B cell (primary cell): ENCODE results near the gene TEX261. TPM values are rescaled to one million over a fixed set of nuclear protein-coding genes. Genes with fewer than 3 reads are reported as not detected.

Experiments used
- ATAC-seq: fragments of 200-7000 bp; cut with Tn5 transposase; one replicate; pipeline ENCODE4 v1.10.0; 2021; ENCODE audit warnings: low read depth, mild to moderate bottlenecking, moderate number of reproducible peaks, moderate library complexity
- CTCF ChIA-PET: fragments of 350-600 bp; sonication (Branson Sonifier 250); formaldehyde crosslinking; loops from one replicate; lab custom pipeline; 2021; ENCODE audit warnings: antibody characterized with exemption, inconsistent platforms; lab: Charles Lee
- POLR2A ChIA-PET: fragments of 350-600 bp; sonication (Branson Sonifier 250); formaldehyde crosslinking; loops from one replicate; lab custom pipeline; 2021; ENCODE audit warnings: antibody characterized with exemption; lab: Charles Lee
- DNase-seq: peaks from one replicate; pipeline ENCODE4 v3.0.0; 2013
- H2AFZ ChIP-seq: 2 replicates; pipeline ENCODE4 v1.6.1; 2012; ENCODE audit warnings: mild to moderate bottlenecking, low read depth, low read length; ENCODE audit not compliant: insufficient read depth, poor library complexity, severe bottlenecking
- H3K27ac ChIP-seq, 2 donors: 1 replicate in 1 of 2; 2 replicates in 1 of 2; pipeline ENCODE4 v1.5.1; 2012 to 2013; ENCODE audit warnings: low read length in 2 of 2, mild to moderate bottlenecking in 2 of 2, moderate library complexity in 1 of 2
- H3K27me3 ChIP-seq, 4 experiments: fragments of 200-600 bp in 1 of 4; sonication (generic) in 1 of 4; replicated peaks in 1 of 4; 1 replicate in 2 of 4; 2 replicates in 2 of 4; pipeline versions ENCODE4 v1.6.1 to v1.7.0; 2013 to 2016; ENCODE audit warnings: low read length in 3 of 4, mild to moderate bottlenecking in 2 of 4, mixed read lengths in 1 of 4, moderate library complexity in 1 of 4; ENCODE audit not compliant: insufficient read depth in 4 of 4, control insufficient read depth in 3 of 4; ENCODE audit errors: control extremely low read depth in 1 of 4
- H3K36me3 ChIP-seq, 2 experiments: replicated peaks in 1 of 2; 1 replicate in 1 of 2; 2 replicates in 1 of 2; pipeline versions ENCODE4 v1.6.1 to v1.7.1; 2013; ENCODE audit warnings: low read length in 1 of 2; ENCODE audit not compliant: insufficient read depth in 2 of 2, control insufficient read depth in 1 of 2; ENCODE audit errors: control extremely low read depth in 1 of 2, extremely low read depth in 1 of 2
- H3K4me1 ChIP-seq, 2 donors: fragments of 200-600 bp in 1 of 2; sonication (generic) in 1 of 2; 1 replicate in 1 of 2; 2 replicates in 1 of 2; pipeline versions ENCODE4 v1.5.1 to v1.6.1; 2013 to 2017; ENCODE audit warnings: low read length in 2 of 2; ENCODE audit not compliant: control insufficient read depth in 2 of 2, insufficient read depth in 2 of 2
- H3K4me2 ChIP-seq: replicated peaks from 2 replicates; pipeline ENCODE3; 2012; ENCODE audit warnings: mild to moderate bottlenecking, low read depth, low read length; ENCODE audit not compliant: poor library complexity, severe bottlenecking
- H3K4me3 ChIP-seq, 5 experiments: fragments of 200-600 bp in 1 of 5; sonication (generic) in 1 of 5; 1 replicate in 3 of 5; 2 replicates in 2 of 5; pipeline versions ENCODE4 v1.5.1 to v1.7.0; 2011 to 2016; ENCODE audit warnings: low read length in 4 of 5, mild to moderate bottlenecking in 4 of 5, low read depth in 2 of 5, control low read depth in 1 of 5, moderate library complexity in 1 of 5; ENCODE audit not compliant: insufficient read depth in 1 of 5; ENCODE audit errors: control extremely low read depth in 1 of 5, extremely low read depth in 1 of 5
- H3K79me2 ChIP-seq: fragments of 200-600 bp; sonication (generic); one replicate; pipeline ENCODE4 v1.6.0; 2016; ENCODE audit warnings: low read length; ENCODE audit not compliant: control insufficient read depth, insufficient read depth
- H3K9ac ChIP-seq: fragments of 200-600 bp; sonication (generic); 2 replicates; pipeline ENCODE4 v1.6.1; 2017; ENCODE audit warnings: mild to moderate bottlenecking, low read length, moderate library complexity
- H3K9me3 ChIP-seq, 3 donors: one replicate each; pipeline versions ENCODE4 v1.6.1 to v1.7.1; 2013; ENCODE audit warnings: low read length in 2 of 3; ENCODE audit not compliant: control insufficient read depth in 2 of 3, insufficient read depth in 1 of 3; ENCODE audit errors: control extremely low read depth in 1 of 3
- H4K20me1 ChIP-seq: 2 replicates; pipeline ENCODE4 v1.6.0; 2012; ENCODE audit warnings: mild to moderate bottlenecking, low read length; ENCODE audit not compliant: insufficient read depth, control insufficient read depth, poor library complexity, severe bottlenecking
- H3K27ac Mint-ChIP-seq: one replicate; pipeline ENCODE4 v1.8.0; 2021; ENCODE audit warnings: mixed read lengths
- H3K27me3 Mint-ChIP-seq: one replicate; pipeline ENCODE4 v1.8.0; 2021; ENCODE audit warnings: mixed read lengths
- H3K4me1 Mint-ChIP-seq: one replicate; pipeline ENCODE4 v1.8.0; 2021; ENCODE audit warnings: mixed read lengths
- H3K4me3 Mint-ChIP-seq: one replicate; pipeline ENCODE4 v1.8.0; 2021; ENCODE audit warnings: mixed read lengths
- H3K9me3 Mint-ChIP-seq: one replicate; pipeline ENCODE4 v1.8.0; 2022; ENCODE audit warnings: mixed read lengths; ENCODE audit not compliant: insufficient read depth
- EZH2 ChIP-seq: IDR thresholded peaks from 2 replicates; pipeline ENCODE4 v1.6.1; 2012; ENCODE audit warnings: borderline replicate concordance, low read depth, mild to moderate bottlenecking, moderate library complexity, low read length; ENCODE audit not compliant: insufficient read depth, poor library complexity, severe bottlenecking
- WGBS: methylation state at CpG from one replicate; pipeline ENCODE4 v1.1.5; 2013; ENCODE audit warnings: missing lambda C conversion rate; ENCODE audit not compliant: insufficient coverage; 5-methylcytosine and 5-hydroxymethylcytosine counted together
- intact Hi-C: fragments of 100-400 bp; cut with micrococcal nuclease; formaldehyde crosslinking; loops from one replicate; pipeline ENCODE4 v1.10.0; 2022
- polyA plus RNA-seq: library from polyadenylated mRNA; depleted of rRNA; stranded (reverse); fragments of >200 nt; gene quantifications from 2 replicates; pipeline ENCODE4 v1.2.3, GENCODE V29; 2012
- total RNA-seq, 2 donors: library from RNA; stranded (reverse); fragments of 120-200 nt in 1 of 2; gene quantifications; 1 replicate in 1 of 2; 2 replicates in 1 of 2; pipeline versions ENCODE4 v1.2.3 to v1.2.4, GENCODE V29; 2013 to 2022
- TF ChIP-seq, protein P1 (sequence below): fragments of 200-600 bp; IDR thresholded peaks from one replicate; pipeline ENCODE4 v1.8.0; 2022; ENCODE audit warnings: antibody characterized with exemption, mild to moderate bottlenecking

TEX261 gene
- total and polyA plus RNA-seq, 2 donors (not counting 1 experiment from before 2014, with no cell fraction given), result 29.0 to 56.4 TPM

GRCh38 chr2:70960833-70961647, 33.6 kb downstream of the TEX261 start:
- POLR2A ChIA-PET, result no interaction called here
- peaks cover 0 to 61% (median 14%) of the 10 kb centered on the region in 4 experiments for H3K27me3 ChIP-seq
- peaks cover 14 to 16% of the 10 kb centered on the region in 2 donors for H3K4me1 ChIP-seq
- ATAC-seq, result no peak
- H3K27me3 Mint-ChIP-seq, result peaks cover 45% of the 10 kb centered on the region
- no peaks in the 10 kb centered on the region for H3K79me2 ChIP-seq
- H2AFZ ChIP-seq, result no peak overlapping the region
- DNase-seq, result no peak
- CTCF ChIA-PET, result interaction anchor here (0.7 to 7.4 kb wide), 5 partner anchors 12 to 40 kb away, joined by 3 to 53 read pairs (median 4); partner anchors contain the start of gene ANKRD53
- no peak overlapping the region for H3K4me2 ChIP-seq
- no peak overlapping the region for H3K9ac ChIP-seq
- H3K9me3 Mint-ChIP-seq, result no peaks in the 10 kb centered on the region
- H3K27ac Mint-ChIP-seq, result no peak overlapping the region
- no peaks in the 10 kb centered on the region for H3K9me3 ChIP-seq
- no peak overlapping the region for H3K27ac ChIP-seq
- H3K4me1 Mint-ChIP-seq, result peaks cover 8% of the 10 kb centered on the region
- no peaks in the 10 kb centered on the region for H3K36me3 ChIP-seq
- WGBS, result 85% methylated on average over 13 of the region's 14 CpGs
- H4K20me1 ChIP-seq, result no peaks in the 10 kb centered on the region
- no peak overlapping the region for H3K4me3 ChIP-seq
- TF ChIP-seq EZH2, result no peak
- TF ChIP-seq, protein P1, sequence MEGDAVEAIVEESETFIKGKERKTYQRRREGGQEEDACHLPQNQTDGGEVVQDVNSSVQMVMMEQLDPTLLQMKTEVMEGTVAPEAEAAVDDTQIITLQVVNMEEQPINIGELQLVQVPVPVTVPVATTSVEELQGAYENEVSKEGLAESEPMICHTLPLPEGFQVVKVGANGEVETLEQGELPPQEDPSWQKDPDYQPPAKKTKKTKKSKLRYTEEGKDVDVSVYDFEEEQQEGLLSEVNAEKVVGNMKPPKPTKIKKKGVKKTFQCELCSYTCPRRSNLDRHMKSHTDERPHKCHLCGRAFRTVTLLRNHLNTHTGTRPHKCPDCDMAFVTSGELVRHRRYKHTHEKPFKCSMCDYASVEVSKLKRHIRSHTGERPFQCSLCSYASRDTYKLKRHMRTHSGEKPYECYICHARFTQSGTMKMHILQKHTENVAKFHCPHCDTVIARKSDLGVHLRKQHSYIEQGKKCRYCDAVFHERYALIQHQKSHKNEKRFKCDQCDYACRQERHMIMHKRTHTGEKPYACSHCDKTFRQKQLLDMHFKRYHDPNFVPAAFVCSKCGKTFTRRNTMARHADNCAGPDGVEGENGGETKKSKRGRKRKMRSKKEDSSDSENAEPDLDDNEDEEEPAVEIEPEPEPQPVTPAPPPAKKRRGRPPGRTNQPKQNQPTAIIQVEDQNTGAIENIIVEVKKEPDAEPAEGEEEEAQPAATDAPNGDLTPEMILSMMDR, result no peak
- no peak overlapping the region for H3K4me3 Mint-ChIP-seq
- intact Hi-C loops, result no loop called here
